Measurements from ENCODE around the gene FARSA.

Gene FARSA

DNA sequence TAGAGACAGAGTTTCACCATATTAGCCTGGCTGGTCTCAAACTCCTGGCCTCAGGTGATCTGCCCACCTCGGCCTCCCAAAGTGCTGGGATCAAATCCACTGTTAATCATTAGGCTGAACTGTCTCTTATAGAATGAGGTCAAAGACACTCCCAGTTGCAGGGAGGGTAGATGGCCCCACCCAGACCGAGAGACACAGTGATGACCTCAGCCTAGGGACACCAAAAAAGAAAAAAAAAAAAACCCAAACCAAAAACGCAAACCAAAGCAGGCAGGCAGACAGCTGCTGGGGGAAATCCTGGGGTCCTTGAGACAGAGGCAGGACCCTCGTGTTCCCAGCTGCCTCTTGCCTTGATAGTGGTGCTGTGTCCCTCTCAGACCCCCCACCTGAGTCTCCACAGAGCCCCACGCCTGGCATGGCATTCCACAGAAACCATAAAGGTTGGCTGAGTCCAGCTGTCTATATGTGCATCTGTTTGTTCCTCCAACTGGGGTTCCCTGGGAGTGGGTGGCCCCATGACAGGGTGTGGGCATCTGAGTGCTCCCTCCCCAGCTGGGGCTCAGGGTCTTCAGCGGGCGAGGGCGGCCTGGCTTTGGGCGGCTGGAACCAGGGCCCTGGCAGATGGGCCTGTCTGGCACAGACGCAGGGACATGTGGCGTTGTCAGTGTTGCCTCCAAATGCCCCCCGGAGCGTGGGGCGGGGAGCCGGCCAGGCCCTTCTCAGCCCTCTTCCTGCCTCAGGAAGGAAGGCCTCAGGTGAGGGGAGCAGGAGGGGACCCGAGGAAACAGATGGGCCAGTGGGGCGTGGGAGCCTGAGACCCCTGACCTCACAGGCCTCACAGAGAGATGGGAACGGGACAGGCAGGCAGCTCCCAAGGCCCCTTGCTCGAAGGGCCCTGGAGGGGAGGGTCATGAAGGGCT lies 41.0 kb upstream of the FARSA start:
- DNase-seq (ENCODE audit: extremely low spot score), result no peak
- TF ChIP-seq, protein P1, sequence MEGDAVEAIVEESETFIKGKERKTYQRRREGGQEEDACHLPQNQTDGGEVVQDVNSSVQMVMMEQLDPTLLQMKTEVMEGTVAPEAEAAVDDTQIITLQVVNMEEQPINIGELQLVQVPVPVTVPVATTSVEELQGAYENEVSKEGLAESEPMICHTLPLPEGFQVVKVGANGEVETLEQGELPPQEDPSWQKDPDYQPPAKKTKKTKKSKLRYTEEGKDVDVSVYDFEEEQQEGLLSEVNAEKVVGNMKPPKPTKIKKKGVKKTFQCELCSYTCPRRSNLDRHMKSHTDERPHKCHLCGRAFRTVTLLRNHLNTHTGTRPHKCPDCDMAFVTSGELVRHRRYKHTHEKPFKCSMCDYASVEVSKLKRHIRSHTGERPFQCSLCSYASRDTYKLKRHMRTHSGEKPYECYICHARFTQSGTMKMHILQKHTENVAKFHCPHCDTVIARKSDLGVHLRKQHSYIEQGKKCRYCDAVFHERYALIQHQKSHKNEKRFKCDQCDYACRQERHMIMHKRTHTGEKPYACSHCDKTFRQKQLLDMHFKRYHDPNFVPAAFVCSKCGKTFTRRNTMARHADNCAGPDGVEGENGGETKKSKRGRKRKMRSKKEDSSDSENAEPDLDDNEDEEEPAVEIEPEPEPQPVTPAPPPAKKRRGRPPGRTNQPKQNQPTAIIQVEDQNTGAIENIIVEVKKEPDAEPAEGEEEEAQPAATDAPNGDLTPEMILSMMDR (IDR thresholded peaks at IDR 0.05; ENCODE audit: control extremely low read depth, extremely low read depth, low read depth, missing control alignments), result no peak
- CTCF ChIA-PET, result interaction anchor here (1.2 to 8.4 kb wide), 7 partner anchors 9 to 614 kb away, joined by 3 to 270 read pairs (median 98); no protein-coding TSS in a partner anchor
- POLR2A ChIA-PET, result interaction anchor here (0.7 kb wide), 1 partner anchor 70 kb away, joined by 4 read pairs; no protein-coding TSS in a partner anchor

GRCh38 chr19:12973236-12973635 lies 39.7 kb upstream of the FARSA start:
- TF ChIP-seq, protein P1 (IDR thresholded peaks at IDR 0.05; ENCODE audit: control extremely low read depth, extremely low read depth, low read depth, missing control alignments), result no peak
- no peak for DNase-seq (ENCODE audit: extremely low spot score)
- ChIA-PET POLR2A (no interaction called here), CTCF (interaction anchor here (0.6 to 8.4 kb wide), 5 partner anchors 8 to 121 kb away, joined by 3 to 270 read pairs (median 98); no protein-coding TSS in a partner anchor)

GRCh38 chr19:12970070-12970820 lies 36.7 kb upstream of the FARSA start:
- CTCF ChIA-PET, result interaction anchor here (3.2 to 7.2 kb wide), 2 partner anchors 91 to 123 kb away, joined by 10 to 129 read pairs; no protein-coding TSS in a partner anchor
- TF ChIP-seq, protein P1 (IDR thresholded peaks at IDR 0.05; ENCODE audit: control extremely low read depth, extremely low read depth, low read depth, missing control alignments), result no peak
- POLR2A ChIA-PET, result no interaction called here

DNA sequence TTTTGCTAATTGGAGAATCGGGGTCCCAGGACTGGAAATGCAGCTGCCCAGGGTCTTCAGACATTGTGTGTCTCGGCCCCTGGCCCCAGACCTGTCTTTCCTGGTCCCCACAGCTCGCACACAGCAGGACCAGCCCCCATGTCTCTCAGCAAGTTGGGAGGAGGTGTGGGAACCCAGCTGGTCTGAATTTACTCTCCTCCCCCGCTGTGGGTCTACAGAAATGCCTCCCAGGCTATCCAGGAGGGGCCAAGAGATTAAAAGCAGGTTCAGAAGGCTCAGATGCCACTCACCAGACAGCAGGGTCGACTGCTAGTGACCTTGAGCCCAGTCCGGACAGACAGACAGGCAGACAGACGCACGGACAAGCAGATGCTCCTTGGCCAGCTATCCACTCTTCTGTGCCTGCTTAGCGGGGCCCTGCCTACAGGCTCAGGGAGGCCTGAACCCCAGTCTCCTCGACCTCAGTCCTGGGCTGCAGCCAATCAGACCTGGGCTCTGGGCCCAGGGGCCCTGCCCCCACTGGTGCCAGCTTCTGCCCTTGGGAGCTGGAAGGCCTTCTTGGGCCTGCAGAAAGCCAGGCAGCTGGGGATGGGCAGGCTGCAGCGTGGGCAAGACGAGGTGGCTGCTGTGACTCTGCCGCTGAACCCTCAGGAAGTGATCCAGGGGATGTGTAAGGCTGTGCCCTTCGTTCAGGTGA lies 35.9 kb upstream of the FARSA start, which contains the start of gene DAND5:
Gene DAND5, plus strand, starts transcription at position 285 of the 697 bp plus-strand sequence. Its CDS starts 85 bp downstream, at position 370.
- TF ChIP-seq, protein P1 (IDR thresholded peaks at IDR 0.05; ENCODE audit: control extremely low read depth, extremely low read depth, low read depth, missing control alignments), result no peak
- CTCF ChIA-PET, result interaction anchor here (1.5 to 7.2 kb wide), 4 partner anchors 8 to 135 kb away, joined by 7 to 129 read pairs (median 10); no protein-coding TSS in a partner anchor
- POLR2A ChIA-PET, result no interaction called here
- no peak for DNase-seq (ENCODE audit: extremely low spot score)

More at GRCh38 chr19:12970070-12970820, 36.7 kb upstream of the FARSA start:
- no peak for DNase-seq (ENCODE audit: extremely low spot score)

DNA sequence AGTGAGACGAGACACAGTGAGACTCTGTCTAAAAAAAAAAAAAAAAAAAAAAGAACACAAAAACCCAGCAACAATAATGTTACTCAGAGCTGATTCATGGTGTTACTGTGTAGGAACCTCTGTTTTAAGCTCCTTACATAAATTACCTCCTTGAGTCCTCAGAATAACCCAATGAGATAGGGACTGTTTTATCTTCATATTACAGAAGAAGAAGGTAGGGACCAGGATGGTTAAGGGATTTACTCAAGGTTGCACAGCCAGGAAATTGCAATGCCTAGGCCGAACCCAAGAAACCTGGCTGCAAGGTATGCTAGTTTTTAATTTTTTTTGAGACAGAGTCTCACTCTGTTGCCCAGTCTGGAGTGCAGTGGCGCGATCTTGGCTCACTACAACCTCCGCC lies 34.4 kb upstream of the FARSA start:
- CTCF ChIA-PET, result interaction anchor here (0.8 to 7.2 kb wide), 7 partner anchors 9 to 163 kb away, joined by 3 to 129 read pairs (median 36); no protein-coding TSS in a partner anchor
- POLR2A ChIA-PET, result interaction anchor here (1.0 kb wide), 1 partner anchor 29 kb away, joined by 3 read pairs; no protein-coding TSS in a partner anchor
- no peak for DNase-seq (ENCODE audit: extremely low spot score)
- TF ChIP-seq, protein P1 (IDR thresholded peaks at IDR 0.05; ENCODE audit: control extremely low read depth, extremely low read depth, low read depth, missing control alignments), result no peak

All from GM10248 (cell line).